IMR-90 (cell line): Measurements from ENCODE around the gene CABCOCO1. TPM values are rescaled to one million over a fixed set of nuclear protein-coding genes. Genes with fewer than 3 reads are reported as not detected.

Source experiments
- ATAC-seq: fragments of 200-7000 bp; cut with Tn5 transposase; 2 replicates; pipeline ENCODE4 v1.9.1; 2020; ENCODE audit warnings: low read depth, mild to moderate bottlenecking, moderate library complexity
- BruUV-seq: library from RNA; stranded (reverse); fragments of 400-500 nt; replicated peaks from 2 replicates; lab custom pipeline; 2021; lab: Mats Ljungman, UMichigan
- CTCF ChIA-PET: fragments of 300-600 bp; formaldehyde crosslinking; extraction: SDS; loops from one replicate; lab custom pipeline; 2021; ENCODE audit warnings: antibody characterized with exemption; lab: Yijun Ruan, JAX
- POLR2A ChIA-PET: fragments of 300-600 bp; sonication (Branson Sonifier 250); formaldehyde crosslinking; loops from one replicate; lab custom pipeline; 2022; ENCODE audit warnings: antibody characterized with exemption; ENCODE audit not compliant: unreplicated experiment; lab: Charles Lee
- DNase-seq: peaks from one replicate; pipeline ENCODE4 v3.0.0; 2013
- H2AFZ ChIP-seq: replicated peaks from 2 replicates; pipeline ENCODE3; 2013; ENCODE audit warnings: low read length, mild to moderate bottlenecking; ENCODE audit not compliant: poor library complexity
- H2AK5ac ChIP-seq: 2 replicates; pipeline ENCODE4 v1.6.1; 2013; ENCODE audit warnings: low read depth, low read length, inconsistent platforms
- H2AK9ac ChIP-seq: replicated peaks from 2 replicates; pipeline ENCODE3; 2013; ENCODE audit warnings: mild to moderate bottlenecking, low read depth, low read length, moderate library complexity; ENCODE audit not compliant: poor library complexity
- H2BK120ac ChIP-seq: 2 replicates; pipeline ENCODE4 v1.6.1; 2013; ENCODE audit warnings: low read depth, low read length, inconsistent platforms
- H2BK15ac ChIP-seq: 3 replicates; pipeline ENCODE4 v1.6.1; 2013; ENCODE audit warnings: low read depth, low read length, inconsistent platforms
- H2BK20ac ChIP-seq: 2 replicates; pipeline ENCODE4 v1.6.1; 2013; ENCODE audit warnings: low read depth, mild to moderate bottlenecking, inconsistent platforms, low read length, moderate library complexity
- H2BK5ac ChIP-seq: 2 replicates; pipeline ENCODE4 v1.6.1; 2013; ENCODE audit warnings: mild to moderate bottlenecking, low read depth, low read length, inconsistent platforms; ENCODE audit not compliant: poor library complexity, severe bottlenecking
- H3K14ac ChIP-seq: replicated peaks from 2 replicates; pipeline ENCODE4 v1.6.1; 2013; ENCODE audit warnings: low read depth, low read length, inconsistent platforms
- H3K18ac ChIP-seq: 2 replicates; pipeline ENCODE4 v1.6.1; 2013; ENCODE audit warnings: low read depth, low read length, control low read depth
- H3K23ac ChIP-seq: 2 replicates; pipeline ENCODE4 v1.6.1; 2013; ENCODE audit warnings: low read depth, low read length, inconsistent platforms
- H3K27ac ChIP-seq: 2 replicates; pipeline ENCODE4 v1.5.1; 2013; ENCODE audit warnings: mild to moderate bottlenecking, control low read depth, low read length; ENCODE audit not compliant: insufficient read depth
- H3K27me3 ChIP-seq: 2 replicates; pipeline ENCODE4 v1.6.1; 2013; ENCODE audit warnings: low read length; ENCODE audit not compliant: control insufficient read depth, insufficient read depth
- H3K36me3 ChIP-seq: 2 replicates; pipeline ENCODE4 v1.6.1; 2013; ENCODE audit warnings: low read length, mixed read lengths; ENCODE audit not compliant: control insufficient read depth, insufficient read depth
- H3K4ac ChIP-seq: 2 replicates; pipeline ENCODE4 v1.6.1; 2013; ENCODE audit warnings: low read depth, low read length, inconsistent platforms
- H3K4me1 ChIP-seq: 2 replicates; pipeline ENCODE4 v1.6.1; 2013; ENCODE audit warnings: low read length, mixed read lengths; ENCODE audit not compliant: control insufficient read depth, insufficient read depth
- H3K4me2 ChIP-seq: 2 replicates; pipeline ENCODE4 v1.6.1; 2013; ENCODE audit warnings: low read depth, mild to moderate bottlenecking, control low read depth, low read length, moderate library complexity
- H3K4me3 ChIP-seq: 2 replicates; pipeline ENCODE4 v1.5.1; 2013; ENCODE audit warnings: low read depth, mild to moderate bottlenecking, control low read depth, low read length, moderate library complexity; ENCODE audit not compliant: insufficient read depth
- H3K56ac ChIP-seq: 2 replicates; pipeline ENCODE4 v1.6.1; 2013; ENCODE audit warnings: low read length, inconsistent platforms; ENCODE audit not compliant: insufficient read depth; ENCODE audit errors: extremely low read depth
- H3K79me1 ChIP-seq, 2 experiments: 2 replicates each; pipeline ENCODE4 v1.6.1; 2013; ENCODE audit warnings: low read length in 2 of 2, inconsistent platforms in 1 of 2, low read depth in 1 of 2
- H3K9ac ChIP-seq: 2 replicates; pipeline ENCODE4 v1.6.1; 2013; ENCODE audit warnings: low read depth, low read length, control low read depth
- H3K9me1 ChIP-seq: 2 replicates; pipeline ENCODE4 v1.6.1; 2013; ENCODE audit warnings: low read length, inconsistent platforms; ENCODE audit not compliant: insufficient read depth
- H3K9me3 ChIP-seq: 2 replicates; pipeline ENCODE4 v1.6.1; 2013; ENCODE audit warnings: low read length; ENCODE audit not compliant: control insufficient read depth, insufficient read depth
- H4K20me1 ChIP-seq: 2 replicates; pipeline ENCODE4 v1.6.1; 2013; ENCODE audit warnings: low read length, inconsistent platforms; ENCODE audit not compliant: insufficient read depth
- H4K5ac ChIP-seq: 2 replicates; pipeline ENCODE4 v1.6.1; 2013; ENCODE audit warnings: mild to moderate bottlenecking, low read depth, low read length, control low read depth
- H4K8ac ChIP-seq, 2 experiments: 2 replicates each; pipeline ENCODE4 v1.6.1; 2013; ENCODE audit warnings: low read depth in 2 of 2, low read length in 2 of 2, control low read depth in 1 of 2, inconsistent platforms in 1 of 2
- H4K91ac ChIP-seq: 2 replicates; pipeline ENCODE4 v1.6.1; 2013; ENCODE audit warnings: low read depth, low read length, inconsistent platforms; ENCODE audit not compliant: insufficient read depth
- CTCF ChIP-seq: conservative IDR thresholded peaks from 2 replicates; pipeline ENCODE4 v1.5.1; 2012; ENCODE audit warnings: mild to moderate bottlenecking, low read depth, low read length, improper control_type of control experiment
- ELK1 ChIP-seq: fragments of 150-350 bp; IDR thresholded peaks from 2 replicates; pipeline ENCODE4 v1.6.1; 2016; ENCODE audit warnings: low read depth, mild to moderate bottlenecking, low read length, moderate library complexity, borderline replicate concordance
- FOS ChIP-seq: fragments of 150-350 bp; IDR thresholded peaks from 2 replicates; pipeline ENCODE4 v1.6.1; 2016; ENCODE audit warnings: low read depth, low read length
- MAFK ChIP-seq: IDR thresholded peaks from 2 replicates; pipeline ENCODE4 v1.6.1; 2012; ENCODE audit warnings: low read depth, low read length, improper control_type of control experiment
- MXI1 ChIP-seq: IDR thresholded peaks from 2 replicates; pipeline ENCODE4 v1.6.1; 2012; ENCODE audit warnings: low read depth, mild to moderate bottlenecking, low read length, moderate library complexity, borderline replicate concordance
- NFE2L2 ChIP-seq: fragments of 150-350 bp; IDR thresholded peaks from 2 replicates; pipeline ENCODE4 v1.6.1; 2016; ENCODE audit warnings: low read depth, mild to moderate bottlenecking, low read length
- POLR2A ChIP-seq: IDR thresholded peaks from 2 replicates; pipeline ENCODE4 v1.6.1; 2012; ENCODE audit warnings: mild to moderate bottlenecking, low read depth, low read length
- RAD21 ChIP-seq: IDR thresholded peaks from 2 replicates; pipeline ENCODE4 v1.6.1; 2012; ENCODE audit warnings: low read length, improper control_type of control experiment
- RCOR1 ChIP-seq: IDR thresholded peaks from 2 replicates; pipeline ENCODE4 v1.6.1; 2012; ENCODE audit warnings: mild to moderate bottlenecking, low read length, improper control_type of control experiment; ENCODE audit not compliant: insufficient replicate concordance
- RFX5 ChIP-seq: IDR thresholded peaks from 2 replicates; pipeline ENCODE4 v1.8.0; 2012; ENCODE audit warnings: low read depth, mild to moderate bottlenecking, low read length, moderate library complexity
- SMC3 ChIP-seq: fragments of 150-350 bp; IDR thresholded peaks from 2 replicates; pipeline ENCODE4 v1.6.1; 2016; ENCODE audit warnings: low read depth, mild to moderate bottlenecking, antibody characterized with exemption, low read length, moderate library complexity
- USF2 ChIP-seq: fragments of 150-350 bp; IDR thresholded peaks from 2 replicates; pipeline ENCODE4 v1.6.1; 2017; ENCODE audit warnings: mild to moderate bottlenecking, antibody characterized with exemption, low read length, low read depth
- WGBS, 2 experiments: methylation state at CpG; one replicate each; pipeline versions ENCODE4 v1.1.5 to v1.1.7; 2013; ENCODE audit warnings: missing lambda C conversion rate in 2 of 2; ENCODE audit not compliant: insufficient read length in 1 of 2; ENCODE audit errors: extremely low coverage in 2 of 2; 5-methylcytosine and 5-hydroxymethylcytosine counted together
- dilution Hi-C: fragments of 300-500 bp; cut with HindIII; formaldehyde crosslinking; loops from one replicate; pipeline ENCODE4 v1.14.3; 2018; ENCODE audit warnings: low sequenced_read_pairs; ENCODE audit not compliant: unreplicated experiment
- in situ Hi-C: fragments of 300-500 bp; cut with MboI; formaldehyde crosslinking; loops from 3 replicates; pipeline ENCODE4 v1.14.3; 2019; ENCODE audit warnings: low sequenced_read_pairs, inconsistent platforms, mixed read lengths
- intact Hi-C: fragments of 100-400 bp; cut with micrococcal nuclease; formaldehyde crosslinking; loops from 2 replicates; pipeline ENCODE4 v1.10.0; 2022
- polyA plus RNA-seq, 3 experiments: library from polyadenylated mRNA; depleted of rRNA; stranded (reverse); fragments of >200 nt; gene quantifications; 2 replicates each; pipeline ENCODE4 v1.2.3, GENCODE V29; 2012; ENCODE audit warnings: low replicate concordance in 1 of 3
- total RNA-seq: library from RNA; depleted of rRNA; stranded (reverse); fragments of >200 nt; gene quantifications from 2 replicates; pipeline ENCODE4 v1.2.3, GENCODE V29; 2012

CABCOCO1 gene
- total and polyA plus RNA-seq, 2 of the 4 experiments (the other 2 are of a cell fraction), result 0.18 to 0.31 TPM

GRCh38 chr10:61653699-61654098 is 9.0 kb upstream of the CABCOCO1 start:
- ChIA-PET CTCF (interaction anchor here (0.7 kb wide), 1 partner anchor 518 kb away, joined by 3 read pairs; no protein-coding TSS in a partner anchor), POLR2A (no interaction called here)
- ATAC-seq (no peak), DNase-seq (no peak)
- Histone ChIP-seq H4K20me1 (no peaks in the 10 kb centered on the region), H3K23ac (no peak overlapping the region), H2BK20ac (no peak overlapping the region), H3K14ac (no peak overlapping the region), H3K4me1 (peaks cover 6% of the 10 kb centered on the region), H3K4me2 (no peak overlapping the region), H3K36me3 (no peaks in the 10 kb centered on the region), H3K9me1 (0 out of 2 replicates have a peak, but pooled peaks cover 3% of the 10 kb centered on the region), H4K8ac (no peak overlapping the region), H4K5ac (no peak overlapping the region), H3K18ac (no peak overlapping the region), H3K9me3 (no peaks in the 10 kb centered on the region), H2BK120ac (no peak overlapping the region), H2BK5ac (no peak overlapping the region), H2BK15ac (no peak overlapping the region; the same call in 2 of the 3 replicates), H3K9ac (no peak overlapping the region), H3K27me3 (no peaks in the 10 kb centered on the region), H4K91ac (no peak overlapping the region), H2AK5ac (no peak overlapping the region), H2AK9ac (no peak overlapping the region), H3K4ac (no peak overlapping the region), H3K27ac (no peak overlapping the region), H3K56ac (no peak overlapping the region), H3K4me3 (no peak overlapping the region), H2AFZ (no peak overlapping the region), H3K79me1 (no peaks in the 10 kb centered on the region)
- no CpG with 5 or more reads among the region's 2 CpGs for WGBS, 2 experiments
- no TSS peak for BruUV-seq
- TF ChIP-seq USF2, result no peak
- TF ChIP-seq CTCF, result no peak
- no peak for TF ChIP-seq RAD21
- TF ChIP-seq FOS, result no peak
- TF ChIP-seq MXI1, result no peak
- no peak for TF ChIP-seq RFX5
- TF ChIP-seq MAFK, result no peak
- no peak for TF ChIP-seq POLR2A
- TF ChIP-seq ELK1, result no peak
- no peak for TF ChIP-seq RCOR1
- no peak for TF ChIP-seq NFE2L2
- no peak for TF ChIP-seq SMC3
- in situ Hi-C loops (no loop called here), dilution Hi-C loops (no loop called here), intact Hi-C loops (no loop called here)
